ENCODE data around the gene CDC42EP4.

CDC42EP4 gene

GRCh38 chr17:73286863-73287296, 24.9 kb downstream of the CDC42EP4 start:
- no peak for DNase-seq (ENCODE audit: low read depth, low spot score)
- Histone ChIP-seq H3K4me1 (ENCODE audit: control insufficient read depth, insufficient read depth, low read length) (no peaks in the 10 kb centered on the region), H3K4me3 (ENCODE audit: low read length) (no peak overlapping the region), H3K9me3 (ENCODE audit: control insufficient read depth, insufficient read depth, low read length) (no peaks in the 10 kb centered on the region), H3K27ac (ENCODE audit: low read length) (no peak overlapping the region), H3K27me3 (ENCODE audit: control insufficient read depth, insufficient read depth, low read length) (no peaks in the 10 kb centered on the region), H3K36me3 (ENCODE audit: control insufficient read depth, insufficient read depth, low read length) (peaks cover 12% of the 10 kb centered on the region)
- WGBS (ENCODE audit: insufficient coverage, insufficient read length), result no CpG with 5 or more reads among the region's 8 CpGs

- H3K27ac ChIP-seq (ENCODE audit: low read length), result no peak overlapping the region
- H3K9me3 ChIP-seq (ENCODE audit: control insufficient read depth, insufficient read depth, low read length), result no peaks in the 10 kb centered on the region
- H3K27me3 ChIP-seq (ENCODE audit: control insufficient read depth, insufficient read depth, low read length), result no peaks in the 10 kb centered on the region
- no peaks in the 10 kb centered on the region for H3K4me1 ChIP-seq (ENCODE audit: control insufficient read depth, insufficient read depth, low read length)
- no peak overlapping the region for H3K4me3 ChIP-seq (ENCODE audit: low read length)
- WGBS (ENCODE audit: insufficient coverage, insufficient read length), result no CpG with 5 or more reads among the region's 52 CpGs
- H3K36me3 ChIP-seq (ENCODE audit: control insufficient read depth, insufficient read depth, low read length), result peaks cover 12% of the 10 kb centered on the region
- no peak for DNase-seq (ENCODE audit: low read depth, low spot score)
Measured at GRCh38 chr17:73285916-73286862, 25.6 kb downstream of the CDC42EP4 start.

- no CpG with 5 or more reads among the region's 15 CpGs for WGBS (ENCODE audit: insufficient coverage, insufficient read length)
- Histone ChIP-seq H3K4me1 (ENCODE audit: control insufficient read depth, insufficient read depth, low read length) (no peaks in the 10 kb centered on the region), H3K27ac (ENCODE audit: low read length) (no peak overlapping the region), H3K4me3 (ENCODE audit: low read length) (no peak overlapping the region), H3K36me3 (ENCODE audit: control insufficient read depth, insufficient read depth, low read length) (peaks cover 12% of the 10 kb centered on the region), H3K27me3 (ENCODE audit: control insufficient read depth, insufficient read depth, low read length) (no peaks in the 10 kb centered on the region), H3K9me3 (ENCODE audit: control insufficient read depth, insufficient read depth, low read length) (no peaks in the 10 kb centered on the region)
- no peak for DNase-seq (ENCODE audit: low read depth, low spot score)
Measured at GRCh38 chr17:73285603-73285908, 26.2 kb downstream of the CDC42EP4 start.

- Histone ChIP-seq H3K9me3 (ENCODE audit: control insufficient read depth, insufficient read depth, low read length) (no peaks in the 10 kb centered on the region), H3K27me3 (ENCODE audit: control insufficient read depth, insufficient read depth, low read length) (no peaks in the 10 kb centered on the region), H3K4me3 (ENCODE audit: low read length) (no peak overlapping the region), H3K27ac (ENCODE audit: low read length) (no peak overlapping the region), H3K4me1 (ENCODE audit: control insufficient read depth, insufficient read depth, low read length) (no peaks in the 10 kb centered on the region), H3K36me3 (ENCODE audit: control insufficient read depth, insufficient read depth, low read length) (peaks cover 12% of the 10 kb centered on the region)
- no peak for DNase-seq (ENCODE audit: low read depth, low spot score)
- no CpG with 5 or more reads among the region's 20 CpGs for WGBS (ENCODE audit: insufficient coverage, insufficient read length)
Measured at GRCh38 chr17:73284906-73285602, 26.7 kb downstream of the CDC42EP4 start.

- Histone ChIP-seq H3K36me3 (ENCODE audit: control insufficient read depth, insufficient read depth, low read length) (peaks cover 12% of the 10 kb centered on the region), H3K9me3 (ENCODE audit: control insufficient read depth, insufficient read depth, low read length) (no peaks in the 10 kb centered on the region), H3K4me3 (ENCODE audit: low read length) (no peak overlapping the region), H3K27ac (ENCODE audit: low read length) (no peak overlapping the region), H3K27me3 (ENCODE audit: control insufficient read depth, insufficient read depth, low read length) (no peaks in the 10 kb centered on the region), H3K4me1 (ENCODE audit: control insufficient read depth, insufficient read depth, low read length) (no peaks in the 10 kb centered on the region)
- WGBS (ENCODE audit: insufficient coverage, insufficient read length), result no CpG with 5 or more reads among the region's 8 CpGs
- no peak for DNase-seq (ENCODE audit: low read depth, low spot score)
Measured at GRCh38 chr17:73284354-73284753, 27.4 kb downstream of the CDC42EP4 start.

- Histone ChIP-seq H3K36me3 (ENCODE audit: control insufficient read depth, insufficient read depth, low read length) (peaks cover 12% of the 10 kb centered on the region), H3K27ac (ENCODE audit: low read length) (no peak overlapping the region), H3K9me3 (ENCODE audit: control insufficient read depth, insufficient read depth, low read length) (no peaks in the 10 kb centered on the region), H3K27me3 (ENCODE audit: control insufficient read depth, insufficient read depth, low read length) (no peaks in the 10 kb centered on the region), H3K4me3 (ENCODE audit: low read length) (no peak overlapping the region), H3K4me1 (ENCODE audit: control insufficient read depth, insufficient read depth, low read length) (no peaks in the 10 kb centered on the region)
- WGBS (ENCODE audit: insufficient coverage, insufficient read length), result no CpG with 5 or more reads among the region's 10 CpGs
- peak; percentile 39 for DNase-seq (ENCODE audit: low read depth, low spot score)
Measured at GRCh38 chr17:73283841-73284282, 27.9 kb downstream of the CDC42EP4 start.

- no CpG with 5 or more reads among the region's 5 CpGs for WGBS (ENCODE audit: insufficient coverage, insufficient read length)
Measured at GRCh38 chr17:73283250-73283649, 28.6 kb downstream of the CDC42EP4 start.

GRCh38 chr17:73282629-73283028, 29.2 kb downstream of the CDC42EP4 start:
- Histone ChIP-seq H3K27ac (ENCODE audit: low read length) (no peak overlapping the region), H3K4me3 (ENCODE audit: low read length) (no peak overlapping the region), H3K36me3 (ENCODE audit: control insufficient read depth, insufficient read depth, low read length) (peaks cover 12% of the 10 kb centered on the region), H3K4me1 (ENCODE audit: control insufficient read depth, insufficient read depth, low read length) (no peaks in the 10 kb centered on the region), H3K27me3 (ENCODE audit: control insufficient read depth, insufficient read depth, low read length) (no peaks in the 10 kb centered on the region), H3K9me3 (ENCODE audit: control insufficient read depth, insufficient read depth, low read length) (no peaks in the 10 kb centered on the region)
- no CpG with 5 or more reads among the region's 9 CpGs for WGBS (ENCODE audit: insufficient coverage, insufficient read length)
- DNase-seq (ENCODE audit: low read depth, low spot score), result no peak

More at GRCh38 chr17:73283250-73283649, 28.6 kb downstream of the CDC42EP4 start:
- Histone ChIP-seq H3K9me3 (ENCODE audit: control insufficient read depth, insufficient read depth, low read length) (no peaks in the 10 kb centered on the region), H3K27ac (ENCODE audit: low read length) (no peak overlapping the region), H3K4me3 (ENCODE audit: low read length) (no peak overlapping the region), H3K4me1 (ENCODE audit: control insufficient read depth, insufficient read depth, low read length) (no peaks in the 10 kb centered on the region), H3K27me3 (ENCODE audit: control insufficient read depth, insufficient read depth, low read length) (no peaks in the 10 kb centered on the region), H3K36me3 (ENCODE audit: control insufficient read depth, insufficient read depth, low read length) (peaks cover 12% of the 10 kb centered on the region)
- DNase-seq (ENCODE audit: low read depth, low spot score), result no peak

- no peak overlapping the region for H3K4me3 ChIP-seq (ENCODE audit: low read length)
- no peak for DNase-seq (ENCODE audit: low read depth, low spot score)
- H3K9me3 ChIP-seq (ENCODE audit: control insufficient read depth, insufficient read depth, low read length), result no peaks in the 10 kb centered on the region
- no peaks in the 10 kb centered on the region for H3K4me1 ChIP-seq (ENCODE audit: control insufficient read depth, insufficient read depth, low read length)
- WGBS (ENCODE audit: insufficient coverage, insufficient read length), result no CpG with 5 or more reads among the region's 7 CpGs
- peaks cover 12% of the 10 kb centered on the region for H3K36me3 ChIP-seq (ENCODE audit: control insufficient read depth, insufficient read depth, low read length)
- no peaks in the 10 kb centered on the region for H3K27me3 ChIP-seq (ENCODE audit: control insufficient read depth, insufficient read depth, low read length)
- H3K27ac ChIP-seq (ENCODE audit: low read length), result no peak overlapping the region
Measured at GRCh38 chr17:73281928-73282327, 29.9 kb downstream of the CDC42EP4 start.

- H3K27ac ChIP-seq (ENCODE audit: low read length), result no peak overlapping the region
Measured at GRCh38 chr17:73280191-73280590, 31.6 kb downstream of the CDC42EP4 start.

More at GRCh38 chr17:73280191-73280590, 31.6 kb downstream of the CDC42EP4 start:
- no peak for DNase-seq (ENCODE audit: low read depth, low spot score)
- no CpG with 5 or more reads among the region's 12 CpGs for WGBS (ENCODE audit: insufficient coverage, insufficient read length)
- no peaks in the 10 kb centered on the region for H3K4me1 ChIP-seq (ENCODE audit: control insufficient read depth, insufficient read depth, low read length)
- H3K36me3 ChIP-seq (ENCODE audit: control insufficient read depth, insufficient read depth, low read length), result peaks cover 4% of the 10 kb centered on the region; the same call in 1 of the 2 replicates
- H3K4me3 ChIP-seq (ENCODE audit: low read length), result no peak overlapping the region
- H3K27me3 ChIP-seq (ENCODE audit: control insufficient read depth, insufficient read depth, low read length), result no peaks in the 10 kb centered on the region
- no peaks in the 10 kb centered on the region for H3K9me3 ChIP-seq (ENCODE audit: control insufficient read depth, insufficient read depth, low read length)
